Measurements from ENCODE around the gene CEP83.

Gene CEP83

GRCh38 chr12:94266796-94267536, 192.7 kb downstream of the CEP83 start:
- no peak for DNase-seq

DNA sequence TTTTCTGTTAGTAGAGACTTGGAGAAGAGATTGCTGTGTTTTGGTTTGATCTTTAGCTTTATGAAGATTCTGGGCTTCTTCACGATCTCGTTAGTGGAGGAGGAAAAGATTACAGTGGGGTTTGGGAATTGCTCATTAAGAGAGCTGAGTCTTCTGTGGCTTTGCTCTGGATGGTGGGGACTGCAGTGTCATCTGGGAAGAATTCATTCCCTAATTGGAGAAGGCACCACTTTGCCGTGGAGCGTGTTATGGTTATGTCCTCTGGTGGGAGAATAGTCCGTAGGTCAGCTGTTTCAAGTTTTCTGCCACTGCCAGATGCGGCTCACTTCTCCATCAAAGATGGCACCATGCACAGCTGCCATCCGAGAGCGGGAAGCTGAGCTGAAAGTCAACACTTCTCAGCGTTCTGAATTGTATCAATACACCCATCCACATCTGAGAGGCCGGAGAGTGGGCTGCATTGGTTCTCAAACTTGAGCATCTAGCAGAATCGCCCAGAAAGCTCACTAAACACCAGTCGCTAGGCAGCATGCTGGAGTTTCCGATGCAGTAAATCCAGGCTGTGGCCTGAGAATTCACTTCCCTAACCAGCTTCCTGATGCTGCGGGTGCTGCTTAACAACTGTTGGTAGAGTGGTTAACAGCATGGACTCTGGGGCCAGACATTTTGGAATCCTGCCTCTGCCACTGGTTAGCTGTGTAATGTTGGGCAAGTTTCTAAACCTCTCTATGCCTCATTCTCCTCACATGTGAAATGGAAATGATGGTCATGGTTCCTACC, 193.5 kb downstream of the CEP83 start:
- DNase-seq, result no peak

GRCh38 chr12:94265539-94265938, 194.1 kb downstream of the CEP83 start:
- no peak for DNase-seq

DNA sequence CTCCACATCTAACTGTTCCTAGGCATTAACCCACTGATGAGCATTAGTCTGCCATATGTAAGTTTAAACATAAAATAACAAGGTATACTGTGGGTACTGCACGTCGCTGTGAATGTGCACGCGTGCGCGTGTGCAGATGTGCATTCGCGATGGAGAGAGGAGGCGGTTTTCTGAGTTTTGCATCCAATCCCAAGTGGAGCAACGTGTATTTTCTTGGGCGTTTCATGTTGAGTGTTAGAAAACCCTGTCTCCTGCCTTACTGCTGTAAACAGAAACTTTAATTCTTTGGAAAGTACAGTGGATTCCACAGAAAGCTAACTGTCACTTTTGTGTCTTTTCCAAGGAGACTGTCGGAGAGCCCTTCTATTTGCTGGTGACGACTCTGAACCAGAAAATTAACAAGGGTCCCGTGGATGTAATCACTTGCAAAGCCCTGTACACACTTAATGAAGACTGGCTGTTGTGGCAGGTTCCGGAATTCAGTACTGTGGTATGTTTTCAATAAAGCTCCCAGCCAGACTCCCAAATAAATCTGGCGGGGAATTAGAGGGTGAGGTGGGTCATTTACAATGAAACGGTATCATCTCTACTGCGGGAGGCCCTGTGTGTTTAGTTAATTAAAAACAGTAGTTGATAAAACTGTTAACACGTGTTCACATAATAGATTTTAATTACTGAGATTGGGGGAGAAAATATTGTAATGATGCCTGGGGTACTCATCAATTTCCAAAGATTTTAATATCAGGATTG, 194.8 kb downstream of the CEP83 start:
- no peak for DNase-seq

DNA sequence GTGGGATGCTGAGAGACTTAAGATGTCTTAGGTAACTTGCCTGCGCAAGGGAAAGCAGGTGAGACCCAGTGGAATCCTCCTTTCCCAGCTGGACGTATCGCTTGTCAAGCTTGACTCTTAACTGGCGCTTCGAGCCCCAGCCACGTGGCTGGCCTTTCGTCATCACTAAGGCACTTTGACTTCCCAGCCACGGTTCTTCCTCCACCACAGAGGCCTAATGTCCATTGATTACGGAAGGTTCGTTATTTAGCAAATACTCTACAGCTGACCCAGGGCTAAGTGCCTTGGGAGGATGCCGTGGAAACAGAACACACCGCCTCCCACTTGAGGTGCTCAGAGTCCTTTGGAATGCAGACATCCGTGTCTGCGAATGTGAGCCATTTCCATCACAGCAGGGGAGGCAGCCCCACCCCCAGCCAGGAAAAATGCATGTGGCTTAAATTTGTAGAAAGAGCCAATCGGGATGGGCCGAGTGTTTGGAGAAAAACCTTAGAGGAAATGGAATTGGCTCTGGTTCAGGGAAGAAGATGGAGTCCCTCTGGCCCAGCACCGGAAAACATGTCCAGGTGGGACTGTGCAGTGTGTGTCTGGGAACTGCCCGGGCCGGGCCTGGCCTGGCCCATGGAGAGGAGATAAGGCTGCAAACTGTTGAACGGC, 195.6 kb downstream of the CEP83 start:
- no peak for DNase-seq

DNA sequence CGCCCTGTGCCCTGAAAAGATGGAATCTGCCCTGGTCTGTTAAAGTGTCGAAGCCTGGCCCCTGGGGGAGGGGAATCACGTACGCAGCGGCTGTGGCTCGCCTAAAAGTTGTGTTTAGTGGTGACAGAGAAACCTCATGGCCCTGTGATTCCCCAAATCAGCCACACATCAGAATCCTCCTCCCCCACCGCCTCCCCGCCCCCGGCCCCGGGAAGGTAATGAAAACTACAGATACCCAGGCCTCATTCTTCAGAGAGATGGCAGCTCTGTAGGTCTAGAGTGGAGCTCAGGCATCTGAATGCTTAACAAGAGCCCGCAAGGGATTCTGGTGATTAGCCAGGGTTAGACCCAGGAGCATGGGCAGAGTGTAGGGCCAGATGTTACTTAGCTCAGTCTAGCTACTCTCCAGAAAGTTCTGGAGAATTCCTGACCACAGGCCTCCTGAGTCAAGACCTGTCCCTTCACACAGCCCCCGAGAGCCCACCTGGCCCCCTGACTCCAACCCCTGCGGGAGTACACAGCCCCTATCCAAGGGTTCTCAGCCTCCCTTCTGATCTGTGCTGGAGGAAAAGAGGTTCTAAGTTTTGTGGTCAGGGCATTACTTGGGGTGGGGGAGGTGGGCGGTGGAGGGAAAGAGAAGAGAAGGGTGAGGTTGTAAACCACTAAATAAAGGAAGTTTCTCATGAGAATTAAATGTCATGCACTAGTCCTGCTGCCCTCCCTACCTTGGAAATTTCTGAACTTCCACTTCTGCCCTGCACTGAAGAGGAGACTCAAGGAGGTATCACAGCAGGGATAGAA, 196.5 kb downstream of the CEP83 start:
- DNase-seq, result no peak

GRCh38 chr12:94262228-94263010, 197.2 kb downstream of the CEP83 start:
- DNase-seq, result no peak

- no peak for DNase-seq
Observed at GRCh38 chr12:94261786-94262185, 197.9 kb downstream of the CEP83 start.

- no peak for DNase-seq
Observed at GRCh38 chr12:94261119-94261518, 198.5 kb downstream of the CEP83 start.

- DNase-seq, result no peak
Observed at GRCh38 chr12:94260717-94261116, 198.9 kb downstream of the CEP83 start.

DNA sequence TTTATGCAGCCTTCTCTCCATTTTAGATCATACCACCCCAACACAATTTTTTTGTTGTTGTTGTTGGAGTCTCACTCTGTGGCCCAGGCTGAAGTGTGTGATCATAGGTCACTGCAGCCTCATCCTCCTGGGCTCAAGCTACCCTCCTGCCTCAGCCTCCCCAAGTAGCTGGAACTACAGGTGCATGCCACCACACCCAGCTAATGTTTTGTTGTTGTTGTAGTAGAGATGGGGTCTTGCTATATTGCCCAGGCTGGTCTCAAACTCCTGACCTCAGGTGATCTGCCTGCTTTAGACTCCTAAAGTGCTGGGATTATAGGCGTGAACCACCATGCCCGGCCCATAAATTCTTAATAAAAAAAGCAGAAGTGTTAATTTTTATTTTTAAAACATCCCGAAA, 199.7 kb downstream of the CEP83 start:
- DNase-seq, result no peak

DNA sequence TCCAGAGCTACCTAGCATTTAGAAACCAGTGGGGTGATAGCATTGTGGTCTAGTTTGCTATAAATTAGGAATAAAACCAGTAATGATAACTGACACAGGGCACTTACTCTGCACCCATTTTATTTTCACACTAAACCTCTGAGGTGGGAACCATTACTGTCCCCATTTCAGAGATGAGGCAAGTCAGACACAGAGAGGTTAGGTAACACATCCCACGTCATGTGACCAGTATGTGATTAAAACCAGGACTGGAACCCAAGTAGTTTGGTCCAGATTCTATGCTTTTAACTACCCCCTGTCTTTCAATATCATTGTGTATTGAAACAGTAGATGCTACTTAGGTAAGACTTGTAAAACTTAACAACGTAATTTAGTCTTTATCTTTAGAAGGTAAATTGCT, 201.1 kb downstream of the CEP83 start:
- no peak for DNase-seq

Measured in NCI-H526 treated with DMSO at 0.1 percent for 48 hours (cell line).